ENCODE measurements around the gene ZNF26.
A peak's percentile ranks its signal among the peaks of the same experiment; 100 is the strongest.

GRCh38 chr12:132986001-132986884, at the start of gene ZNF26:
- 0 out of 4 replicates have a peak, but pooled peaks of 1 of the 2 experiments have one; percentile 13 for TF ChIP-seq REST (IDR thresholded peaks at IDR 0.05; ENCODE audit: insufficient read depth in 1 of 2, low read depth in 2 of 2, low read length in 1 of 2)
- no peak for TF ChIP-seq CTCF (IDR thresholded peaks at IDR 0.05)
- TF ChIP-seq SIN3A (IDR thresholded peaks at IDR 0.05; ENCODE audit: borderline replicate concordance, insufficient read depth, low read depth, low read length) = no peak; the same call in 1 of the 2 replicates
